Measurements from ENCODE around the gene TM4SF4. TPM values are rescaled to one million over a fixed set of nuclear protein-coding genes. Genes with fewer than 3 reads are reported as not detected.

Gene TM4SF4
- polyA plus RNA-seq, 3 donors from 2014 or later: not detected

- no peak overlapping the region for H3K27ac Mint-ChIP-seq
- H3K4me1 Mint-ChIP-seq: no peaks in the 10 kb centered on the region
Measured at GRCh38 chr3:149519912-149520311, 45.4 kb downstream of the TM4SF4 start.

GRCh38 chr3:149523512-149524299 is 49.2 kb downstream of the TM4SF4 start:
- Mint-ChIP-seq H3K4me1 (peaks cover 22 to 28% of the 10 kb centered on the region in 2 donors), H3K27ac (no peak overlapping the region), H3K36me3 (no peaks in the 10 kb centered on the region), H3K9me3 (no peaks in the 10 kb centered on the region), H3K4me3 (no peak overlapping the region), H3K27me3 (ENCODE audit: low read depth in 3 of 3) (peaks cover 2 to 10% (median 3%) of the 10 kb centered on the region in 3 donors)
- no peak for DNase-seq

More at GRCh38 chr3:149519912-149520311, 45.4 kb downstream of the TM4SF4 start:
- Mint-ChIP-seq H3K27me3 (ENCODE audit: low read depth in 3 of 3) (peaks cover 0 to 3% (median 0%) of the 10 kb centered on the region in 3 donors), H3K9me3 (no peaks in the 10 kb centered on the region), H3K36me3 (no peaks in the 10 kb centered on the region), H3K4me3 (no peak overlapping the region)
- no peak for DNase-seq

- Mint-ChIP-seq H3K9me3 (no peaks in the 10 kb centered on the region), H3K27me3 (ENCODE audit: low read depth in 3 of 3) (peaks cover 3 to 10% (median 3%) of the 10 kb centered on the region in 3 donors), H3K4me1 (peaks cover 36 to 48% of the 10 kb centered on the region in 2 donors), H3K4me3 (peak overlapping the region; percentile 50 to 78 (median 70)), H3K27ac (peak overlapping the region in 2 of 6 donors; percentile 12 to 14), H3K36me3 (peaks cover 0 to 3% (median 0%) of the 10 kb centered on the region in 3 donors)
- DNase-seq: peak; percentile 13 to 18 (median 17)
Measured at GRCh38 chr3:149527531-149528339, 53.2 kb downstream of the TM4SF4 start.

GRCh38 chr3:149528340-149528650 is 53.8 kb downstream of the TM4SF4 start:
- Mint-ChIP-seq H3K36me3 (peaks cover 0 to 3% (median 0%) of the 10 kb centered on the region in 3 donors), H3K9me3 (no peaks in the 10 kb centered on the region)

GRCh38 chr3:149529099-149529498 is 54.6 kb downstream of the TM4SF4 start:
- Mint-ChIP-seq H3K4me3 (peak overlapping the region in 2 of 5 donors; percentile 34 to 43), H3K36me3 (peaks cover 0 to 3% (median 0%) of the 10 kb centered on the region in 3 donors), H3K27me3 (ENCODE audit: low read depth in 3 of 3) (peaks cover 0 to 10% (median 3%) of the 10 kb centered on the region in 3 donors), H3K9me3 (no peaks in the 10 kb centered on the region), H3K27ac (no peak overlapping the region), H3K4me1 (peaks cover 40 to 60% of the 10 kb centered on the region in 2 donors)
- DNase-seq: no peak

More at GRCh38 chr3:149528340-149528650, 53.8 kb downstream of the TM4SF4 start:
- Mint-ChIP-seq H3K27ac (no peak overlapping the region), H3K4me1 (peaks cover 40 to 53% of the 10 kb centered on the region in 2 donors), H3K27me3 (ENCODE audit: low read depth in 3 of 3) (peaks cover 3 to 10% (median 3%) of the 10 kb centered on the region in 3 donors), H3K4me3 (peak overlapping the region; percentile 50 to 78 (median 70))
- DNase-seq: no peak

GRCh38 chr3:149532489-149533180 is 58.1 kb downstream of the TM4SF4 start:
- Mint-ChIP-seq H3K4me3 (peak overlapping the region; percentile 22 to 53 (median 32)), H3K27ac (peak overlapping the region; percentile 19 to 77 (median 54)), H3K27me3 (ENCODE audit: low read depth in 3 of 3) (peaks cover 0 to 4% (median 3%) of the 10 kb centered on the region in 3 donors), H3K9me3 (no peaks in the 10 kb centered on the region), H3K4me1 (peaks cover 28 to 51% of the 10 kb centered on the region in 2 donors), H3K36me3 (peaks cover 0 to 3% (median 0%) of the 10 kb centered on the region in 3 donors)
- DNase-seq: no peak

GRCh38 chr3:149534082-149534481 is 59.6 kb downstream of the TM4SF4 start:
- Mint-ChIP-seq H3K9me3 (no peaks in the 10 kb centered on the region), H3K27me3 (ENCODE audit: low read depth in 3 of 3) (peaks cover 0 to 3% (median 0%) of the 10 kb centered on the region in 3 donors), H3K4me1 (peaks cover 15 to 37% of the 10 kb centered on the region in 2 donors), H3K4me3 (no peak overlapping the region), H3K27ac (no peak overlapping the region), H3K36me3 (peaks cover 0 to 3% (median 0%) of the 10 kb centered on the region in 3 donors)
- no peak for DNase-seq

- Mint-ChIP-seq H3K27me3 (ENCODE audit: low read depth in 3 of 3) (peaks cover 0 to 3% (median 0%) of the 10 kb centered on the region in 3 donors), H3K27ac (peak overlapping the region in 1 of 6 donors; percentile 36), H3K4me1 (peaks cover 15 to 36% of the 10 kb centered on the region in 2 donors), H3K9me3 (no peaks in the 10 kb centered on the region), H3K36me3 (peaks cover 0 to 3% (median 0%) of the 10 kb centered on the region in 3 donors), H3K4me3 (no peak overlapping the region)
- no peak for DNase-seq
Measured at GRCh38 chr3:149534671-149535332, 60.3 kb downstream of the TM4SF4 start.

- DNase-seq: no peak
- peaks cover 15 to 36% of the 10 kb centered on the region in 2 donors for H3K4me1 Mint-ChIP-seq
- H3K27me3 Mint-ChIP-seq (ENCODE audit: low read depth in 3 of 3): peaks cover 0 to 4% (median 3%) of the 10 kb centered on the region in 3 donors
- no peak overlapping the region for H3K27ac Mint-ChIP-seq
- H3K9me3 Mint-ChIP-seq: no peaks in the 10 kb centered on the region
- no peak overlapping the region for H3K4me3 Mint-ChIP-seq
- peaks cover 0 to 3% (median 0%) of the 10 kb centered on the region in 3 donors for H3K36me3 Mint-ChIP-seq
Measured at GRCh38 chr3:149535333-149535685, 60.8 kb downstream of the TM4SF4 start.

GRCh38 chr3:149536429-149536828 is 61.9 kb downstream of the TM4SF4 start:
- Mint-ChIP-seq H3K4me3 (no peak overlapping the region), H3K36me3 (peaks cover 0 to 2% (median 0%) of the 10 kb centered on the region in 3 donors), H3K27ac (no peak overlapping the region), H3K4me1 (peaks cover 15 to 34% of the 10 kb centered on the region in 2 donors), H3K27me3 (ENCODE audit: low read depth in 3 of 3) (peaks cover 0 to 4% (median 3%) of the 10 kb centered on the region in 3 donors), H3K9me3 (no peaks in the 10 kb centered on the region)
- DNase-seq: no peak

GRCh38 chr3:149538371-149538770 is 63.9 kb downstream of the TM4SF4 start:
- Mint-ChIP-seq H3K9me3 (no peaks in the 10 kb centered on the region), H3K4me3 (no peak overlapping the region), H3K27me3 (ENCODE audit: low read depth in 3 of 3) (peaks cover 0 to 4% (median 1%) of the 10 kb centered on the region in 3 donors), H3K27ac (no peak overlapping the region), H3K36me3 (no peaks in the 10 kb centered on the region), H3K4me1 (peaks cover 0 to 15% of the 10 kb centered on the region in 2 donors)
- DNase-seq: no peak

GRCh38 chr3:149541091-149541491 is 66.6 kb downstream of the TM4SF4 start:
- Mint-ChIP-seq H3K4me3 (no peak overlapping the region), H3K27me3 (ENCODE audit: low read depth in 3 of 3) (peaks cover 0 to 4% (median 0%) of the 10 kb centered on the region in 3 donors), H3K36me3 (no peaks in the 10 kb centered on the region), H3K4me1 (no peaks in the 10 kb centered on the region), H3K27ac (no peak overlapping the region), H3K9me3 (no peaks in the 10 kb centered on the region)
- no peak for DNase-seq

All from immature natural killer cell (primary cell).